WTC11 (cell line): ENCODE measurements around the gene SLC13A5. TPM values are rescaled to one million over a fixed set of nuclear protein-coding genes. Genes with fewer than 3 reads are reported as not detected.

Experiments used
- ATAC-seq: fragments of 200-7000 bp; cut with Tn5 transposase; 2 replicates; pipeline ENCODE4 v1.10.0; 2021; ENCODE audit warnings: mild to moderate bottlenecking, moderate library complexity
- CTCF ChIA-PET: fragments of 300-600 bp; sonication (Branson Sonifier 250); formaldehyde crosslinking; loops from one replicate; lab custom pipeline; 2021; ENCODE audit warnings: antibody characterized with exemption; lab: Charles Lee
- POLR2A ChIA-PET: fragments of 350-600 bp; sonication (Branson Sonifier 250); formaldehyde crosslinking; loops from one replicate; lab custom pipeline; 2021; ENCODE audit warnings: antibody characterized with exemption; lab: Charles Lee
- DNase-seq: peaks from one replicate; pipeline ENCODE4 v3.0.0; 2021; ENCODE audit warnings: low spot score
- H3K27ac Mint-ChIP-seq: 2 replicates; pipeline ENCODE4 v1.8.0; 2021; ENCODE audit warnings: mixed read lengths
- H3K27me3 Mint-ChIP-seq: 2 replicates; pipeline ENCODE4 v1.8.0; 2021; ENCODE audit warnings: low read depth, mild to moderate bottlenecking, moderate library complexity, mixed read lengths
- H3K36me3 Mint-ChIP-seq: 2 replicates; pipeline ENCODE4 v1.8.0; 2021; ENCODE audit warnings: mixed read lengths
- H3K4me1 Mint-ChIP-seq: 2 replicates; pipeline ENCODE4 v1.8.0; 2022; ENCODE audit warnings: mixed read lengths
- H3K4me3 Mint-ChIP-seq: 2 replicates; pipeline ENCODE4 v1.8.0; 2021; ENCODE audit warnings: mild to moderate bottlenecking, moderate library complexity, mixed read lengths
- H3K9me3 Mint-ChIP-seq: 2 replicates; pipeline ENCODE4 v1.8.0; 2021; ENCODE audit warnings: mixed read lengths
- ATF2 ChIP-seq: sonication (generic); formaldehyde crosslinking; IDR thresholded peaks from 2 replicates; pipeline ENCODE4 v1.8.1; 2022; ENCODE audit warnings: low read depth, missing genetic modification reagents, borderline replicate concordance
- ATF3 ChIP-seq: sonication (generic); formaldehyde crosslinking; conservative IDR thresholded peaks from 2 replicates; pipeline ENCODE4 v1.8.1; 2022; ENCODE audit warnings: mild to moderate bottlenecking, missing genetic modification reagents
- CREB1 ChIP-seq: sonication (generic); formaldehyde crosslinking; IDR thresholded peaks from 2 replicates; pipeline ENCODE4 v1.8.0; 2023; ENCODE audit warnings: mild to moderate bottlenecking, missing genetic modification reagents
- GABPB1 ChIP-seq: sonication (generic); formaldehyde crosslinking; IDR thresholded peaks from 2 replicates; pipeline ENCODE4 v1.8.1; 2023; ENCODE audit warnings: mild to moderate bottlenecking, missing genetic modification reagents
- GRHL2 ChIP-seq: fragments of 250-450 bp; sonication (Bioruptor Pico); IDR thresholded peaks from 2 replicates; pipeline ENCODE4 v1.8.0; 2022; ENCODE audit warnings: mild to moderate bottlenecking, moderate library complexity; ENCODE audit not compliant: insufficient replicate concordance, severe bottlenecking
- GTF2I ChIP-seq: fragments of 250-450 bp; sonication (Bioruptor Pico); conservative IDR thresholded peaks from 2 replicates; pipeline ENCODE4 v1.4.0; 2021; ENCODE audit warnings: mild to moderate bottlenecking
- HMGA2 ChIP-seq: fragments of 250-450 bp; sonication (Bioruptor Pico); IDR thresholded peaks from 2 replicates; pipeline ENCODE4 v1.4.0; 2021; ENCODE audit warnings: mild to moderate bottlenecking, moderate library complexity
- JUN ChIP-seq: sonication (generic); formaldehyde crosslinking; IDR thresholded peaks from 2 replicates; pipeline ENCODE4 v1.8.0; 2023; ENCODE audit warnings: mild to moderate bottlenecking, missing genetic modification reagents
- NFYB ChIP-seq: sonication (generic); formaldehyde crosslinking; conservative IDR thresholded peaks from 2 replicates; pipeline ENCODE4 v1.8.0; 2022; ENCODE audit warnings: low read depth, missing genetic modification reagents
- RORB ChIP-seq: fragments of 250-450 bp; sonication (Bioruptor Pico); IDR thresholded peaks from 2 replicates; pipeline ENCODE4 v1.9.0; 2021; ENCODE audit warnings: mild to moderate bottlenecking
- TEAD1 ChIP-seq: sonication (generic); formaldehyde crosslinking; IDR thresholded peaks from 2 replicates; pipeline ENCODE4 v1.8.0; 2022; ENCODE audit warnings: mild to moderate bottlenecking, missing genetic modification reagents
- ZNF138 ChIP-seq: sonication (generic); formaldehyde crosslinking; conservative IDR thresholded peaks from 2 replicates; pipeline ENCODE4 v1.8.1; 2022; ENCODE audit warnings: mild to moderate bottlenecking, moderate library complexity, missing genetic modification reagents
- ZNF396 ChIP-seq: fragments of 250-450 bp; sonication (Bioruptor Pico); IDR thresholded peaks from 2 replicates; pipeline ENCODE4 v1.8.0; 2021; ENCODE audit warnings: mild to moderate bottlenecking, moderate library complexity, borderline replicate concordance
- total RNA-seq: library from RNA; stranded (reverse); gene quantifications from 3 replicates; pipeline ENCODE4 v1.2.3, GENCODE V29; 2021
- TF ChIP-seq, protein P1 (sequence below): sonication (generic); formaldehyde crosslinking; IDR thresholded peaks from 2 replicates; pipeline ENCODE4 v1.8.0; 2022; ENCODE audit warnings: missing genetic modification reagents
- TF ChIP-seq, protein P2 (sequence below): sonication (generic); formaldehyde crosslinking; IDR thresholded peaks from 2 replicates; pipeline ENCODE4 v1.8.0; 2022; ENCODE audit warnings: mild to moderate bottlenecking, missing genetic modification reagents
- TF ChIP-seq, protein P3 (sequence below): sonication (generic); formaldehyde crosslinking; IDR thresholded peaks from 2 replicates; pipeline ENCODE4 v1.8.0; 2023; ENCODE audit warnings: missing genetic modification reagents, mild to moderate bottlenecking, borderline replicate concordance

SLC13A5 gene
- total RNA-seq, 1 experiment from 2014 or later: 1.8 TPM

GRCh38 chr17:6700948-6701307, 12.2 kb downstream of the SLC13A5 start (continued):
- TF ChIP-seq, protein P1, sequence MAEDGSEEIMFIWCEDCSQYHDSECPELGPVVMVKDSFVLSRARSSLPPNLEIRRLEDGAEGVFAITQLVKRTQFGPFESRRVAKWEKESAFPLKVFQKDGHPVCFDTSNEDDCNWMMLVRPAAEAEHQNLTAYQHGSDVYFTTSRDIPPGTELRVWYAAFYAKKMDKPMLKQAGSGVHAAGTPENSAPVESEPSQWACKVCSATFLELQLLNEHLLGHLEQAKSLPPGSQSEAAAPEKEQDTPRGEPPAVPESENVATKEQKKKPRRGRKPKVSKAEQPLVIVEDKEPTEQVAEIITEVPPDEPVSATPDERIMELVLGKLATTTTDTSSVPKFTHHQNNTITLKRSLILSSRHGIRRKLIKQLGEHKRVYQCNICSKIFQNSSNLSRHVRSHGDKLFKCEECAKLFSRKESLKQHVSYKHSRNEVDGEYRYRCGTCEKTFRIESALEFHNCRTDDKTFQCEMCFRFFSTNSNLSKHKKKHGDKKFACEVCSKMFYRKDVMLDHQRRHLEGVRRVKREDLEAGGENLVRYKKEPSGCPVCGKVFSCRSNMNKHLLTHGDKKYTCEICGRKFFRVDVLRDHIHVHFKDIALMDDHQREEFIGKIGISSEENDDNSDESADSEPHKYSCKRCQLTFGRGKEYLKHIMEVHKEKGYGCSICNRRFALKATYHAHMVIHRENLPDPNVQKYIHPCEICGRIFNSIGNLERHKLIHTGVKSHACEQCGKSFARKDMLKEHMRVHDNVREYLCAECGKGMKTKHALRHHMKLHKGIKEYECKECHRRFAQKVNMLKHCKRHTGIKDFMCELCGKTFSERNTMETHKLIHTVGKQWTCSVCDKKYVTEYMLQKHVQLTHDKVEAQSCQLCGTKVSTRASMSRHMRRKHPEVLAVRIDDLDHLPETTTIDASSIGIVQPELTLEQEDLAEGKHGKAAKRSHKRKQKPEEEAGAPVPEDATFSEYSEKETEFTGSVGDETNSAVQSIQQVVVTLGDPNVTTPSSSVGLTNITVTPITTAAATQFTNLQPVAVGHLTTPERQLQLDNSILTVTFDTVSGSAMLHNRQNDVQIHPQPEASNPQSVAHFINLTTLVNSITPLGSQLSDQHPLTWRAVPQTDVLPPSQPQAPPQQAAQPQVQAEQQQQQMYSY (CRISPR knock-in tag): no peak
- TF ChIP-seq NFYB (CRISPR knock-in tag) (no peak), TEAD1 (CRISPR knock-in tag) (no peak), ZNF396 (CRISPR knock-in tag) (no peak), CREB1 (CRISPR knock-in tag) (no peak), GRHL2 (CRISPR knock-in tag) (no peak), ZNF138 (no peak), JUN (CRISPR knock-in tag) (no peak)
- TF ChIP-seq, protein P2, sequence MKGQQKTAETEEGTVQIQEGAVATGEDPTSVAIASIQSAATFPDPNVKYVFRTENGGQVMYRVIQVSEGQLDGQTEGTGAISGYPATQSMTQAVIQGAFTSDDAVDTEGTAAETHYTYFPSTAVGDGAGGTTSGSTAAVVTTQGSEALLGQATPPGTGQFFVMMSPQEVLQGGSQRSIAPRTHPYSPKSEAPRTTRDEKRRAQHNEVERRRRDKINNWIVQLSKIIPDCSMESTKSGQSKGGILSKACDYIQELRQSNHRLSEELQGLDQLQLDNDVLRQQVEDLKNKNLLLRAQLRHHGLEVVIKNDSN (CRISPR knock-in tag): no peak
- TF ChIP-seq, all 79 proteins: peak for 0

DNA sequence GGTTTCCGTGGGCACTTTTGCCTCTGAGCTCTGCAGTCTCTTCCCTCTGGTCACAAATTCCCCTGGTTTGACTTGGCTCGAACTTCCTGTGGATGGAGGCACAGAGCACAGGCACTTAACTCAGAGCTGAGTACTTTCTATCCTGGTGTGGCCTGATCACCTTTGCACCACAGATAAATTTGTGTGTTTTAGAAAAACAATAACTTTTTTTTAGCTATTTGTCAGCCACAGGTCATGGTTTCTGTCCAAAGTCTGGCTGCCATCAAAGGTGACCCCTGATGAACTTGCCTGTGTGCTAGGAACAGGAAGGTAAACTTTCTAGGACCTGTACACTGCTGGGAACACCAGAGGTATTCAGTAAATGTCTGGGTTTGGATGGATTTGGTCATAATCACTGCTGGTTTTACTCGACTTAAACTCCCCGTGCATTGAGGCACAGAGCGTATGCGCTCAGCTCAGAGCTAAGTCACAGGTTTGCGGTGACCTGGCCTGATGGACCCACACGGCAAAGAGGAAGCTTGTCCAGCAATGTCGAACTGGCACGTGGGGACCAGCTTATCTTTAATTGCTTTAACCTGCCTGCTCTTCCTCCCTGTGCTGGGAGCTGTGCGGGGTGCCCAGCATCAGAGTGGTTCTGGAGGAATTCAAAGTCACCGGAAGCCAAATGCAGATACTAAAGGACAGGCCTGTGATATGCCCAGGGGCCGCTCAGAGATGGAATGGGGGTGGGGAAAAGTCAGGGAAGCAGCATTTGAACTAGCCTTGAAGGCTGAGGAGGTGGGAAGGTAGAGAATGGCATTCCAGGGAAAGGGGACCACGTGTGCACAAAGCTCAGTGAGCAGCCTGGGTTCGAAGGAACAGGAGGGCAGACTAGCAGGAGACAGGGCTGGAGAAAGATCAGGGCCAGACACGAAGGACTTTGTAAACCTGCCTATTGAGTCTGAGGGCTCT, 12.9 kb downstream of the SLC13A5 start:
- no peaks in the 10 kb centered on the region for H3K36me3 Mint-ChIP-seq
- TF ChIP-seq GTF2I (CRISPR knock-in tag) (no peak), GABPB1 (CRISPR knock-in tag) (peak; percentile 66; the same call in 1 of the 2 replicates)
- TF ChIP-seq, all 79 proteins: peak for 1
- DNase-seq (no peak), ATAC-seq (no peak)
- Mint-ChIP-seq H3K27me3 (no peaks in the 10 kb centered on the region; the same call in 1 of the 2 replicates), H3K4me1 (peaks cover 6% of the 10 kb centered on the region), H3K9me3 (no peaks in the 10 kb centered on the region), H3K4me3 (no peak overlapping the region), H3K27ac (no peak overlapping the region)
- ChIA-PET CTCF (interaction anchor here (0.7 to 4.8 kb wide), 10 partner anchors 10 to 321 kb away, joined by 3 to 104 read pairs (median 6); partner anchors contain the start of gene SLC13A5), POLR2A (no interaction called here)

DNA sequence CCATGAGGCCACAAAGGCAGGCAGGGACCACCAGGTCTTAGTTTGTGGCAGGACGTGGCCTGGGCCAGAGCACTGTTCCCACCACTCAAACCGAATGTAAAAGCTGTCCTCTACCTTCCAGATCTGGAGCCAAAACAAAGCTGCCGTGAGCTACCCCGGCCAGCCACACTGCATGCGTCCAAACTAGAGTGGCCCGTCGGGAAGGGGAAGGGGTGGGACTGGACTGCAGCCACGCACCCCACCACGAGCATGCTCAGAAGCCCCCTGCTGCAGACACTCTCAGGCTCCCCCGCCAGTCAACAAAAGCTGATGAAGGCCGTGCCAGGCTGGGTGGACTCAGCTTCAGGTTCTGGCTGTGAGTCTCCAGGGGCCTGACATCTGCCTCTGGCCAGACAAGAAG, 15.2 kb downstream of the SLC13A5 start:
- Mint-ChIP-seq H3K27ac (no peak overlapping the region), H3K4me1 (peaks cover 6% of the 10 kb centered on the region), H3K4me3 (no peak overlapping the region), H3K27me3 (no peaks in the 10 kb centered on the region; the same call in 1 of the 2 replicates), H3K36me3 (no peaks in the 10 kb centered on the region), H3K9me3 (no peaks in the 10 kb centered on the region)
- POLR2A ChIA-PET: no interaction called here
- ATAC-seq: no peak
- no peak for DNase-seq
- CTCF ChIA-PET: interaction anchor here (0.6 to 1.6 kb wide), 5 partner anchors 8 to 446 kb away, joined by 3 to 5 read pairs (median 3); partner anchors contain the start of gene SLC13A5
- TF ChIP-seq HMGA2 (CRISPR knock-in tag) (no peak), ATF2 (no peak), ATF3 (CRISPR knock-in tag) (no peak), RORB (CRISPR knock-in tag) (no peak), GABPB1 (CRISPR knock-in tag) (no peak)
- TF ChIP-seq, protein P1 (CRISPR knock-in tag): no peak
- TF ChIP-seq, protein P3, sequence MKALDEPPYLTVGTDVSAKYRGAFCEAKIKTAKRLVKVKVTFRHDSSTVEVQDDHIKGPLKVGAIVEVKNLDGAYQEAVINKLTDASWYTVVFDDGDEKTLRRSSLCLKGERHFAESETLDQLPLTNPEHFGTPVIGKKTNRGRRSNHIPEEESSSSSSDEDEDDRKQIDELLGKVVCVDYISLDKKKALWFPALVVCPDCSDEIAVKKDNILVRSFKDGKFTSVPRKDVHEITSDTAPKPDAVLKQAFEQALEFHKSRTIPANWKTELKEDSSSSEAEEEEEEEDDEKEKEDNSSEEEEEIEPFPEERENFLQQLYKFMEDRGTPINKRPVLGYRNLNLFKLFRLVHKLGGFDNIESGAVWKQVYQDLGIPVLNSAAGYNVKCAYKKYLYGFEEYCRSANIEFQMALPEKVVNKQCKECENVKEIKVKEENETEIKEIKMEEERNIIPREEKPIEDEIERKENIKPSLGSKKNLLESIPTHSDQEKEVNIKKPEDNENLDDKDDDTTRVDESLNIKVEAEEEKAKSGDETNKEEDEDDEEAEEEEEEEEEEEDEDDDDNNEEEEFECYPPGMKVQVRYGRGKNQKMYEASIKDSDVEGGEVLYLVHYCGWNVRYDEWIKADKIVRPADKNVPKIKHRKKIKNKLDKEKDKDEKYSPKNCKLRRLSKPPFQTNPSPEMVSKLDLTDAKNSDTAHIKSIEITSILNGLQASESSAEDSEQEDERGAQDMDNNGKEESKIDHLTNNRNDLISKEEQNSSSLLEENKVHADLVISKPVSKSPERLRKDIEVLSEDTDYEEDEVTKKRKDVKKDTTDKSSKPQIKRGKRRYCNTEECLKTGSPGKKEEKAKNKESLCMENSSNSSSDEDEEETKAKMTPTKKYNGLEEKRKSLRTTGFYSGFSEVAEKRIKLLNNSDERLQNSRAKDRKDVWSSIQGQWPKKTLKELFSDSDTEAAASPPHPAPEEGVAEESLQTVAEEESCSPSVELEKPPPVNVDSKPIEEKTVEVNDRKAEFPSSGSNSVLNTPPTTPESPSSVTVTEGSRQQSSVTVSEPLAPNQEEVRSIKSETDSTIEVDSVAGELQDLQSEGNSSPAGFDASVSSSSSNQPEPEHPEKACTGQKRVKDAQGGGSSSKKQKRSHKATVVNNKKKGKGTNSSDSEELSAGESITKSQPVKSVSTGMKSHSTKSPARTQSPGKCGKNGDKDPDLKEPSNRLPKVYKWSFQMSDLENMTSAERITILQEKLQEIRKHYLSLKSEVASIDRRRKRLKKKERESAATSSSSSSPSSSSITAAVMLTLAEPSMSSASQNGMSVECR: no peak
